Upper lobe of left lung (tissue), 4 donors: ENCODE measurements around the gene TRIM17.

ENCODE experiments used
- POLR2AphosphoS5 ChIP-seq, 2 donors: sonication (generic); formaldehyde crosslinking; IDR thresholded peaks; one replicate each; pipeline ENCODE4 v1.5.1; 2017; ENCODE audit warnings: antibody characterized with exemption in 2 of 2
- TF ChIP-seq, protein P1 (sequence below), 6 experiments: fragments of 450-650 bp in 4 of 6; fragments of 200-600 bp in 2 of 6; sonication (generic) in 2 of 6; IDR thresholded peaks; one replicate each; pipeline ENCODE4 v1.5.1; 2016 to 2019; ENCODE audit warnings: antibody characterized with exemption in 6 of 6

DNA sequence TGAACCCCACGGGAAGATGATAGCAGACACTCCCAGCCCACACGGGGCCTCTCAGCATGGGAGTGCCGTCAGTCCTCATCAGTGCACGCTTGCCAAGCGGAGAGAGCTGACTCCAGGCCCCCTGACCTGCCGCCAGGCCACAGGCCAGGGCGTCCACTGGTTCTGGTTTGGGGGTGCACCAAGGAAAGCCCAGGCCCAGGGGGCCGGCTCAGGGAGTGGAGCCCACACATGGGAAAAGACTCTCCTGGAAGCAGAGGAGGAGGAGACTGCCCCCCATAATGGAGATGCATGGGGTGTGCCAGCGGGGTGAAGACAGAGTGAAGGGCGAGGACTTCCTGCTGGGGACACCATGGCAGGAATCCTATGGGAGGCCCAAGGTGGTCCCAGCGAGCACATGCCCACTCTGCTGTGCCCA, 16.4 kb downstream of the TRIM17 start:
- TF ChIP-seq, protein P1, sequence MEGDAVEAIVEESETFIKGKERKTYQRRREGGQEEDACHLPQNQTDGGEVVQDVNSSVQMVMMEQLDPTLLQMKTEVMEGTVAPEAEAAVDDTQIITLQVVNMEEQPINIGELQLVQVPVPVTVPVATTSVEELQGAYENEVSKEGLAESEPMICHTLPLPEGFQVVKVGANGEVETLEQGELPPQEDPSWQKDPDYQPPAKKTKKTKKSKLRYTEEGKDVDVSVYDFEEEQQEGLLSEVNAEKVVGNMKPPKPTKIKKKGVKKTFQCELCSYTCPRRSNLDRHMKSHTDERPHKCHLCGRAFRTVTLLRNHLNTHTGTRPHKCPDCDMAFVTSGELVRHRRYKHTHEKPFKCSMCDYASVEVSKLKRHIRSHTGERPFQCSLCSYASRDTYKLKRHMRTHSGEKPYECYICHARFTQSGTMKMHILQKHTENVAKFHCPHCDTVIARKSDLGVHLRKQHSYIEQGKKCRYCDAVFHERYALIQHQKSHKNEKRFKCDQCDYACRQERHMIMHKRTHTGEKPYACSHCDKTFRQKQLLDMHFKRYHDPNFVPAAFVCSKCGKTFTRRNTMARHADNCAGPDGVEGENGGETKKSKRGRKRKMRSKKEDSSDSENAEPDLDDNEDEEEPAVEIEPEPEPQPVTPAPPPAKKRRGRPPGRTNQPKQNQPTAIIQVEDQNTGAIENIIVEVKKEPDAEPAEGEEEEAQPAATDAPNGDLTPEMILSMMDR (IDR thresholded peaks at IDR 0.05), result no peak
- TF ChIP-seq POLR2AphosphoS5 (IDR thresholded peaks at IDR 0.05), result no peak
